Neutrophil (primary cell): ENCODE results near the gene CNNM1.

Source experiments
- H3K27ac ChIP-seq: fragments of 200-600 bp; sonication (generic); 2 replicates; pipeline ENCODE4 v1.5.1; 2016; ENCODE audit warnings: mild to moderate bottlenecking, moderate library complexity
- H3K27me3 ChIP-seq: fragments of 200-600 bp; sonication (generic); 2 replicates; pipeline ENCODE4 v1.6.0; 2016; ENCODE audit warnings: mild to moderate bottlenecking
- H3K36me3 ChIP-seq: fragments of 200-600 bp; sonication (generic); 2 replicates; pipeline ENCODE4 v1.5.1; 2017
- H3K4me1 ChIP-seq, 2 experiments: fragments of 200-600 bp in 1 of 2; sonication (generic) in 1 of 2; 1 replicate in 1 of 2; 2 replicates in 1 of 2; pipeline versions ENCODE4 v1.5.1 to v1.6.1; 2013 to 2016; ENCODE audit warnings: low read depth in 1 of 2, low read length in 1 of 2, mild to moderate bottlenecking in 1 of 2, moderate library complexity in 1 of 2; ENCODE audit not compliant: control insufficient read depth in 1 of 2, insufficient read depth in 1 of 2
- H3K4me3 ChIP-seq, 2 experiments: fragments of 200-600 bp in 1 of 2; sonication (generic) in 1 of 2; 1 replicate in 1 of 2; 2 replicates in 1 of 2; pipeline ENCODE4 v1.5.1; 2013 to 2016; ENCODE audit warnings: low read depth in 1 of 2, low read length in 1 of 2, mild to moderate bottlenecking in 1 of 2, moderate library complexity in 1 of 2
- H3K9me3 ChIP-seq: fragments of 200-600 bp; sonication (generic); 2 replicates; pipeline ENCODE4 v1.5.1; 2016
- TF ChIP-seq, protein P1 (sequence below): fragments of 200-600 bp; sonication (generic); IDR thresholded peaks from 2 replicates; pipeline ENCODE4 v1.5.1; 2016; ENCODE audit warnings: antibody characterized with exemption

Gene CNNM1

DNA sequence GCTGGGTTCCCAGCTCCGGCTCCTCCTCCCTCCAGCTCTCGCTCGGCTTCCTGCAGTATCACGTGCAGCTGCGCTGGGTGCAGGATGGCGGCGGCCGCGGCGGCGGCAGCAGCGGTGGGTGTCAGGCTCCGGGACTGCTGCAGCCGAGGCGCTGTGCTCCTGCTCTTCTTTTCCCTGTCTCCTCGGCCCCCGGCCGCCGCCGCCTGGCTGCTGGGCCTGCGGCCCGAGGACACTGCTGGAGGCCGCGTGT, at the start of gene CNNM1:
Gene CNNM1, plus strand, starts transcription at position 53 of the 250 bp plus-strand sequence. Its CDS starts 32 bp downstream, at position 85.
- peaks cover 0 to 12% of the 10 kb centered on the region in 2 experiments for H3K4me1 ChIP-seq
- no peak within 1 kb of the TSS for H3K4me3 ChIP-seq
- H3K27ac ChIP-seq = no peak within 1 kb of the TSS
- peaks cover 91% of the 10 kb centered on the region for H3K27me3 ChIP-seq
- TF ChIP-seq, protein P1, sequence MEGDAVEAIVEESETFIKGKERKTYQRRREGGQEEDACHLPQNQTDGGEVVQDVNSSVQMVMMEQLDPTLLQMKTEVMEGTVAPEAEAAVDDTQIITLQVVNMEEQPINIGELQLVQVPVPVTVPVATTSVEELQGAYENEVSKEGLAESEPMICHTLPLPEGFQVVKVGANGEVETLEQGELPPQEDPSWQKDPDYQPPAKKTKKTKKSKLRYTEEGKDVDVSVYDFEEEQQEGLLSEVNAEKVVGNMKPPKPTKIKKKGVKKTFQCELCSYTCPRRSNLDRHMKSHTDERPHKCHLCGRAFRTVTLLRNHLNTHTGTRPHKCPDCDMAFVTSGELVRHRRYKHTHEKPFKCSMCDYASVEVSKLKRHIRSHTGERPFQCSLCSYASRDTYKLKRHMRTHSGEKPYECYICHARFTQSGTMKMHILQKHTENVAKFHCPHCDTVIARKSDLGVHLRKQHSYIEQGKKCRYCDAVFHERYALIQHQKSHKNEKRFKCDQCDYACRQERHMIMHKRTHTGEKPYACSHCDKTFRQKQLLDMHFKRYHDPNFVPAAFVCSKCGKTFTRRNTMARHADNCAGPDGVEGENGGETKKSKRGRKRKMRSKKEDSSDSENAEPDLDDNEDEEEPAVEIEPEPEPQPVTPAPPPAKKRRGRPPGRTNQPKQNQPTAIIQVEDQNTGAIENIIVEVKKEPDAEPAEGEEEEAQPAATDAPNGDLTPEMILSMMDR = no peak
- no peaks in the 10 kb centered on the region for H3K36me3 ChIP-seq
- H3K9me3 ChIP-seq = no peaks in the 10 kb centered on the region

GRCh38 chr10:99279626-99280111, 49.5 kb upstream of the CNNM1 start:
- Histone ChIP-seq H3K27ac (no peak overlapping the region), H3K36me3 (no peaks in the 10 kb centered on the region), H3K9me3 (no peaks in the 10 kb centered on the region), H3K4me3 (no peak overlapping the region), H3K4me1 (no peaks in the 10 kb centered on the region), H3K27me3 (peaks cover 48% of the 10 kb centered on the region)
- TF ChIP-seq, protein P1 = no peak

DNA sequence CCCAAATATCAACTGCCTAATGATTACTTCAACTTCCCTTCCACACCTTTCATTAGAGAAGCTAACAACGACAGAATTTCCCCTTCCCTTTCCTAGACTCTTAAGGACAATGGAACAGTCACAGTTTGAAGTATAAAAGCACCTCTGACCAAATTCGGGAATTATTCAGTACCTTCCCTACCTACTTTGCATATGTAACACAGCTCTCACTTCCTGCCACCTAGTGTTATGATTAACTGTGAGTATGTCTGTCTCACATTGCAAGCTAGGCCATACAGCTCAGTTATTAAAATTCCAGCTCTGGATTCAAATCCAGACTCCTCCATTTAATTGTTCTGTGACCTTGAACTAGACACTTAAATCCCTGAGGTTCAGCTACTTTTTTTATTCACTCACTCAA, 48.7 kb upstream of the CNNM1 start:
- peaks cover 41% of the 10 kb centered on the region for H3K27me3 ChIP-seq
- no peaks in the 10 kb centered on the region for H3K4me1 ChIP-seq
- no peaks in the 10 kb centered on the region for H3K36me3 ChIP-seq
- no peak overlapping the region for H3K4me3 ChIP-seq
- no peak overlapping the region for H3K27ac ChIP-seq
- no peaks in the 10 kb centered on the region for H3K9me3 ChIP-seq
- TF ChIP-seq, protein P1 = no peak

DNA sequence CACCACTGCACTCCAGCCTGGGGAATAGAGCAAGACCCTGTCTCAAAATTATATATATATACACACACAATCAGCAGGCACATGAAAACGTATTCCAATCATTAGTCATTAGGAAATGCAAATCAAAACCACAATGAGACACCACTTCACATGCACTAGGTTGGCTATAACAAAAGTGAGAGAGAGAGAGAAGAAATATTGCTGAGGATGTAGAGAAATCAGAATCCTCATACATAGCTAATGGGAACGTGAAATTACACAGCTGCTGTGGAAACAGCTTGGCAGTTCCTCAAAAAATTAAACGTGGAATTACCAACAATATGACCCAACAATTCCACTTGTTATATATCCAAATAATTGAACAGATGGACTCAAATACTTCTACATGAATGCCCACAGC, 43.3 kb upstream of the CNNM1 start:
- Histone ChIP-seq H3K36me3 (no peaks in the 10 kb centered on the region), H3K9me3 (no peaks in the 10 kb centered on the region), H3K27ac (no peak overlapping the region), H3K4me1 (no peaks in the 10 kb centered on the region), H3K4me3 (no peak overlapping the region), H3K27me3 (peaks cover 7% of the 10 kb centered on the region)
- TF ChIP-seq, protein P1 = no peak

DNA sequence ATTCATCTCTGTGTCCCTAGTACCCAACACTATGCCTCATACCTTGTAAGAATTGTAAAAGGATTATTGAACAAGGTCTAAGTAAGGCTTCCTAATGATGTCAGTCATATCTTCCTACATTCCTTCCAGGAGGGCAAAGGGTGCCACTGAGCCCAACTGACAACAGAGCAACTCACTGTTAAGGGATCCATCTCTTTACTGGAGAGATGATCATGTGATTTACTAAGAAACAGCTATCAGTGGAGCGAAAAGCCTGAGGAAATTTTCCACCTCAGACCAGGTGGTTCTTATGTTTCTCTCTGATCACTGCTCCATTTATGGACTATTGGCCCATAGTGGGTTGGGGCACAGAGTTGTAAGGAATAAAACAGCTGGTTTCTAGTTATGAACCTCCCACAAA, 38.9 kb upstream of the CNNM1 start:
- Histone ChIP-seq H3K9me3 (no peaks in the 10 kb centered on the region), H3K4me3 (no peak overlapping the region), H3K4me1 (no peaks in the 10 kb centered on the region), H3K27ac (no peak overlapping the region), H3K36me3 (no peaks in the 10 kb centered on the region), H3K27me3 (peaks cover 7% of the 10 kb centered on the region)
- TF ChIP-seq, protein P1 = no peak

DNA sequence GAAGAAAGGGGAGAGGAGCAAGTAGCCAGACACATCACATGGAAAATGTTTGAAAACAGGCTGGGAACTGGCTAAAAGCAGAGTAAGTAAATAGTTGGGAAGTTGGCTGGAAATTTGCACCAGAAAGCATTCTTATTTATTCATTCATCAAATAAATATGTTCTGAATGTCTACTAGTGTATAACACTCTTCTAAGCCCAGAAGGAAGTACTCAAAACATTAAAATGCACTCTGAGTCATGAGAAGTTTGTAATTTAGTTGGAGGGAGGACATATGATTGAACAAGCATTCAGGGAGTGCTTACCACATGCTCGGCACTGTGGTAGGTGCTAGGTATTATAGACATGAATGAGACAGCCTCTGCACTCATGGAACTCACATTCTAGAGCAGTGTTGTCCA, 37.0 kb upstream of the CNNM1 start:
- Histone ChIP-seq H3K36me3 (no peaks in the 10 kb centered on the region), H3K27ac (no peak overlapping the region), H3K9me3 (no peaks in the 10 kb centered on the region), H3K27me3 (peaks cover 4% of the 10 kb centered on the region), H3K4me1 (no peaks in the 10 kb centered on the region), H3K4me3 (no peak overlapping the region)
- TF ChIP-seq, protein P1 = no peak
